Measurements from ENCODE around the gene OPTC.
"Not testable (repeated sequence)": the region's sequence is repeated elsewhere in the genome, so short reads cannot be mapped to it uniquely, and the experiment has no call there.

Gene OPTC

DNA sequence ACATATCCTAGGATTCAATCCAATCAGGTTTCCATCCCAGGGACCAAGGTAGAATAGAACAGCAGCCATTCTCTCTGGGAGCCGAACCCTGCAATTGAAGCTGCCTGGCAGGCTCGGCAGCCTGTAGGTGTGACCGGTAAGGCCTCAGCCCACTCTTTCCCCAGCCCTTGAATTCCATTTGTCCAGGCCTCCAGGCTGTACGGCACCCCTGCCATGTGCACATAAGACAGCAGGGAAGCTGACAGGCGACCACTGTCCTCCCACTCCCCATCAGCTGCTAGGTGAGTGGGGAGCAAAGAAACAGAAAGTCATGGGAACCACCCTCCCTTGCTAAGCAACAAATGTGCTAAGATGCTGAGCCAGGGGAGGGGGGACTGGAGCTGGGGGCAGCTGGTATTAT lies 23.0 kb downstream of the OPTC start:
- DNase-seq (ENCODE audit: low read depth in 3 of 3) = no peak

DNA sequence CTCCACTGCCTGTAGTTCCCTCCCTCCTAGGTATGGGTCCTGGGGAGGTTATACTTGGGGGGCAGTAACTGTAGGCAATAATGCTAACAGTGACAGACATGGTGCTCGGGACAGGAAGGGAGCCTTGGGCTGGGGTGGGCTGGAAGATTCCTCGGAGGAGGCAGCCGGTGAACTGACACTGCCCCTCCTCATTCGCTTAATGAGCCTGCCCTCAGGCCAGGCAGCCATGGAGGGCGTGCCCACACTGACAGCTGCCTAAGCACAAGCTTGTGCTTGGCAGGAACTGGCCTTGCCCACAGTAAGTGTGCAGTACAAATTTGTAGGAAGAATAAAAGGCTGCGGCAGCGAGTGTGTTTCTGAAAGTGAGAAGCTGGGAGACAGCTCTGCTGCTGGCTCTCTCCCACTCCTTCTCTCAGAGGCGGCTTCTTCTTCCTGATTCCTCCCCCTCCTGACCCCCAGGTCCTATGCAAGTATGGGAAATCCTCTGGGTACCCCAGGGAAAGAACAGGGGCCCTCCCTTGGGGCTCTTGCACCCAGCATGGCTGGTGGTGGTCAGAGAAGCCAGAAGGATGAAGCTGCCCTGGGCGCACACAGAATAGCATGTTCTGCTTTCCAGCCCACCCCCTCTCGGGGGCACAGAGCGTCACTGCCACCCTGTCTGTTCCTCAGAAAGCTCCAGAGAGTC lies 23.6 kb downstream of the OPTC start:
- no peak for DNase-seq (ENCODE audit: low read depth in 3 of 3)

DNA sequence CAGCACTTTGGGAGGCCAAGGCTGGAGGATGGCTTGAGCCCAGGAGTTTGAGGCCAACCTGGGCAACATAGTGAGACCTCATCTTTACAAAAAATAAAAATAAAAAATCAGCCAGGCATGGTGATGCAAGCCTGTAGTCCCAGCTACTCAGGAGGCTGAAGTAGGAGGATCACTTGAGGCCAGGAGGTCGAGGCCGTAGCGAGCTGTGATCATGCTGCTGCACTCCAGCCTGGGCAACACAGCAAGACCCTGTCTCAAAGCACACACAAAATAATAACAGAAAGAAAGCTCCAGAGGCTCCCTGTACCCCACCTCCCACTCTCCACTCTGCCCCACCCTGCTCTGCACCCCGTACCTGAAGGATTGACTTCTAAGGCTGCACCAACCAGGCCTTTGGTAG lies 24.2 kb downstream of the OPTC start:
- not testable (repeated sequence) for DNase-seq (ENCODE audit: low read depth in 3 of 3)

DNA sequence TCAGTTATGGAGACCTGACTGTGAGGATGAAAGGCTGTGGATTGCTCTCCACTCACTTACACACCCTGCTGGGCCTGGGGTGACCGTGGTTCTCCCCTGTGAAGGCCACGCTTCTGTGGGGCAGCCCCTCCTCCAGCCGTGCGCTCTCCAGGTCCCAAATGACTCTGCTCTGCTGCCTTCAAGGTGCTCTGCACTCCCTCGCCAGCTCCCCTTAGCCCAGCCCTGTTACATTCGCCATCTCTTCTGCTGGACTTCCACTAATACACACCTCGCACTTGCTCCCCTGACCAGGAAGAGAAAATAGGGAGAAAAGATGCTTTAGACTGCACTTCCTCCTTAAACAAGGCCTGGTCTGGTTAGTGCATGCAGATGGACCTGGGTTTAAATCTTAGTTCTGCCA lies 24.6 kb downstream of the OPTC start:
- no peak for DNase-seq (ENCODE audit: low read depth in 3 of 3)

DNA sequence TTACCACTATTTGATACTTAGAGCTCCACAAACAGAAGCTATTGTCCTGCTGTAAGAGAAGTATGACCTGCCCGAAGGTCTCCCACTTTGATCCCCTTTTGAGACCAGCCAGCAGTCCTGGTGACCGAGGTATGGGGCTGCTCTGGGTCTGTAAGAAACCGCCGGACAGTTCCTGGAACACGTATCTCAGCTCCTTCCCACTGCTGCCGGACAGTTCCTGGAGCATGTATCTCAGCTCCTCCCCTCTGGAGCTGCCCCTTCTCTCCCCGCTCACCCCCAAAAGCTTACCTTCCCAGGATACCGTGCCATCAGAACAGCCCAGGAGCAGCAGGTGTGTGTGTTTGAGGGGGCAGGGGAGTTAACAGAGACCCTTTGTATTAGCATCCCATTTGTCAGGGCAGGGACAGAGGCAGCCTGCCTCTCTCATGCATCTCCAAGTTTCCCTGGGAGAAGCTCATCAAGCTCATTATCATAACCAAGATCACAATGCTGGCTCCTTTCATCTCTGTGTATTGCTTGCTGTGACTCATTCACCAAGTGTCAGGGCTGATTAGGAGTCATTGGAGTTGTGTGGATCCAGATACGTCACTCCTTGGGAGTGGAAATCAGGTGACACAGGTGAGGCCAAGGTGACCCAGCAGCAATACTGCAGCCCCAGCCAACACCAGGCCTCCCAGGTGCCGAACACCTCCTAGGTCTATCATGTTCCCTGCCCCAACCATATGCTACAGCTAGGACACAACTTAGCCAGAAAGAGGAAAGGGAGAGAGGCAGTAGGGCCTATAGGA lies 25.3 kb downstream of the OPTC start:
- DNase-seq (ENCODE audit: low read depth in 3 of 3) = no peak

DNA sequence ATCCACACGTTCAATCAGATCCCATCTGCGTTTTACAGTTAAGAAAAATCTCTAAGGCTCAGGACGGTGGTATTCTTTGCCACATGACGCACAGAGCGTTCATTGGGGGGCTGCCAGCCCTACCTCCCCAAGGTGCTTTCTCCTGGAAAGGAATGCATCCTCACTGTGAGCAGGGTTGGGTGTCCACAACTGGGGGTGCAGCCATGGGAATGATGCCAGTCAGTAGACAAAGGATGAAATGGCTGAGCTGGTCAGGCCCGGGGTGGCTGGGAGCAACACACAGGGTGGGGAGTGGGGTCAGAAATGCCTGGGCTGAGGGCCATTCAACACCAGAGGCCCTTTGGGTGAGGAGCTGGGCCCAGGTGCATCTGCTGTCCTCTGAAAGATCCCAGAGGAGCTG lies 25.9 kb downstream of the OPTC start:
- DNase-seq (ENCODE audit: low read depth in 3 of 3) = no peak

DNA sequence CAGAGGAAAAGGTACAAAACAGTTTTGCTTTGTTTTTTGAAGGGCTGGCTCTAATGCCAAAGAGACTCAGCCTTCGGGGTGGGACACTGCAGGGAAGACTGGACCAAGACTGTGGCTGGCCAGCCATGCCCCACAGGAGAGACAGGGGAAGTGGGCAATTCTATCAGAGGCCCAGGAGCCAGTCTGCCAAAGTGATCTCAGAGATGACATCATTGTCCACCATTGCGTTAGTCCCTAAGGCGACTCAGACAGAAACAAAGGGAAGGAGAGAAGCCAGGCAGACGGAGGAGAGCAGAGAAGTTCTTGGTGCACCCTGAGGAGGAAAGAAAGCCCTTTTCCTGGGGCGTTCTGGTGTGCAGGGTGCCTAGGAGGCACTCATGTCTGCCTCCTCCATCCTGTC lies 26.4 kb downstream of the OPTC start:
- no peak for DNase-seq (ENCODE audit: low read depth in 3 of 3)

DNA sequence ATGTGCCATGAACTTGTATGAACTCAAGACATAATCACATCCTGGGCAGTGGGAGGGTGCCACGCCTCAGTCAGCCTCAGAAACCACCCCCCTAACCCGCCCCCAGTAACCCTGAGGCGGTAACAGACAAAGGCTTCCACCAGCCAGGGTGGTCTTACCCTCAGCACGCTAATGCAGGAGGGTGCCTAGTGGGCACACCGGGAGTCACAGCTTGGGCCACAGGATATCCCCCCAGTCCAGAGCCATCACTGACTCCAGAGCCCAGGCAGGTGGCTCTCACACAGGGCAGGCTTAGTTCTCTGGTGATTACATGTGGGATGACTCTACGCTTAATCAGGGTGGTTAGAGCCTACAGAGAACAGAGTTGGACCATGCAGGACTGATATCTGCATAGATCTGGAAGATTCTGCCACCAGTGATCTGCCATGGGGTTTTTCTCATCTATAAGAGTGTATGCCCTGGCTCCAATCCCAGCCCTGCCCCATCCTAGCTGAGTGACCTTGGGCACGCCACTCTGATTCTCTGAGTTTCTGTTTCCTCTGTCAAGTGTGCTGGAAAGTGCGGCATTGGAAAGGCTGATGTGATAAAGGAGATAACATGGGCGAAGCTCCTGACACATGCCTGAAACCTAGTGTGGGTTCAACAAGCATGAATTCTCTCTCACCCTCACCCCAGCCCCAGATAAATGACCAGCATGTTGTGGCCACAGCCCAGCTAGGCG lies 27.3 kb downstream of the OPTC start:
- no peak for DNase-seq (ENCODE audit: low read depth in 3 of 3)

DNA sequence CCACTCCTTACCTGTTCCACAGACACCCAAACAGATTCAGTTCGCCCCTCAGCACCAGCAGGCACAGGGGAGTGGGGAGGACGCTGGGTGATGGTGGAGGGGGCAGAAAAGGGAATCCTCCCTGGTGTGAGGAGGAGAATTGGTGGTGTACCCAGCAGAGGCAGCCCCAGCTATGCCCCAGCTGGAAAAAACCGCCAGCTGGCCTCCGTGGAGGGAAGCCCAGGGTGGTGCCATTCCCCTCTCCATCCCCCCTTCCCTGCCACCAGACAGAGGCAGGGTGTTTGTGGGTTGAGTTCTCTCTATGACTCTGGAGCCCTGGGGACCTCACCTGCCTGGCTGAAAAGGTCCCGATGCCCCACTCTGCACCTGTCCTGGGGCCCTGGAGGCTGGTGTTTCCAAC lies 27.9 kb downstream of the OPTC start:
- no peak for DNase-seq (ENCODE audit: low read depth in 3 of 3)

DNA sequence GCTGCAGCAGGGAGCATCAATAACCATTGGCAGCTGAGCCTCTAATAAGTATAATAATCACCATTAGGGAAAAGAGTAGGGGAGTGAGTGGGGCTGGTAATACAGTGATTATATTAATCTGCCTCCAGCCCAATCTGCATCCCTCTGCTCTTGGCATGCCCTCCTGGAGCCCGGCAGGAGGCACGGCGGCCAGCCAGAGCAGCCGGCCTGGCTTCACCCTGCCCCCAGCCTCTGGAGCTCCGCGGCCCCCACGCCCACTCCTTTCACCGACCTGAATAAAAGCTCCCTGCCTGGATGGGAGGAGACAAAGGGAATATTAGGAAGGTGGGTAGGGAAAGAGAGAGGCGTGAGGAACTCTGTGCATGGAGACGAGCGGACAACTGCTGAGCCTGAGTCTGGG lies 28.3 kb downstream of the OPTC start:
- DNase-seq (ENCODE audit: low read depth in 3 of 3) = no peak

DNA sequence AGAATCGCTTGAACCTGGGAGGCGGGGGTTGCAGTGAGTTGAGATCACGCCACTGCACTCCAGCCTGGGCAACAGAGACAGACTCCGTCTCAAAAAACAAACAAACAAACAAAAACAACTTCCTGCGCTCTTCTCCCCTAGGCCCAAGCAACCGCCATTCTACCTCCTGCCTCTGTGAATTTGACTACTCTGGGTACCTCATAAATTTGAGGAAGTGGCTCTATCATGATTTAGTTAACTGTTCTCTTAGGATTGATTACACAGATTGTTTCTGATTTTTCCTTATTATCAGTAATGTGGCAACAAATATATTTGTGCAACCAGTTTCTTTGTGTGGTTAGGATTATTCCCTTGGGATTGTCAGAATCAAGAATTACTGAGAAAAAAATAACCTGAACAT lies 29.7 kb downstream of the OPTC start:
- no peak for DNase-seq (ENCODE audit: low read depth in 3 of 3)

DNA sequence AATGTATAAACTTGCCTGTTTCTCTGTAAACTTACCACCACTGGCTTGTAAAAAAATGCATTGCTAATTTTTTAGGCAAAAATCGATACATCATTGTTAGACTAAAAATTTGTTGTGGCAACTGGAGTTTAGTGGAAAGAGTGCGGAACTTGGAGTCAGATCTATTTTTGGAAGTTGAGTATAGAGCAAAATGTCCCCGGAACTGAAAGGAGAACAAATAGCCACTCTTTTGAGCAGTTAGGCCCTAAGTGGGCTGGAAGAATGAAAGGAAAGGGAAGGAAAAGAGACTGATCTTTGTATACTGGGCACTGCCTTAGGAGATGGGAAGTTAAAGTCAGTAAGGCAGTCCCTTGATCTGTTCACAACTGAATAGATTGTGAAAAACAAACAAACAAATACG lies 30.2 kb downstream of the OPTC start:
- no peak for DNase-seq (ENCODE audit: low read depth in 3 of 3)

DNA sequence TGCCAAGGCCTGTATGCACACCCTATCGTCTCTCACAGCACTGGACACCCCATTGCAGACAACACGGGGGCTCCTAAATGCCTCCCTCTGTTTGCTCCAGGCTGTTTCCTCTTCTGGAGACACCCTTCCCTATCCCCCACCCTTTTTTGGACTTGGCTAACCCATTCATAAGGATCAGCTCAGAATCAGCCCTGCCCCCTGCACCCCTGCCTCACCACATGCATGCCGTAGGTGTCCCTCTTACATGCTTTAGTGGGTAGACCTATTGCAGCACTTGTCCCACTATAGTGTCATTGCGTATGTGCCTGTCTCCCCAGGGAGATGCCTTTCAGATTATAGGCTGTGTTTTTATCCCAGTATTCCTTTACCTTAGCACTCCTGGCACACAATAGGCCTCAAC lies 30.9 kb downstream of the OPTC start:
- DNase-seq (ENCODE audit: low read depth in 3 of 3) = no peak

DNA sequence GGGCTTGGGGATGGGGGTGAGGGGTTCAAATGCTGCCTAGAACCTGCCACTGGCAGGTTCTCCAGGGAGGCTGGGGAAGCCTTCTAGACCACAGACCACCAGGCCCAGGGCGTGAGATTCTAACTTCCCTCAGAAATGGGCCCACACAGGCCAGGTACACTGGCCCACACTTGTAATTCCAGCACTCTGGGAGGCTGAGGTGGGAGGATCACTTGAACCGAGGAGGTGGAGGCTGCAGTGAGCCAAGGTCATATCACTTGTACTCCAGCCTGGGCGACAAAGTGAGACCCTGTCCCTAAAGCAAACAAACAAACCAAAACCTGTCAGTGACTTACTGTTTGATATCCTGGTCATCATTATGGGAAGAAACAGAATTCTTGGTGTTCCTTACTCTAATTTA lies 31.7 kb downstream of the OPTC start:
- no peak for DNase-seq (ENCODE audit: low read depth in 3 of 3)

DNA sequence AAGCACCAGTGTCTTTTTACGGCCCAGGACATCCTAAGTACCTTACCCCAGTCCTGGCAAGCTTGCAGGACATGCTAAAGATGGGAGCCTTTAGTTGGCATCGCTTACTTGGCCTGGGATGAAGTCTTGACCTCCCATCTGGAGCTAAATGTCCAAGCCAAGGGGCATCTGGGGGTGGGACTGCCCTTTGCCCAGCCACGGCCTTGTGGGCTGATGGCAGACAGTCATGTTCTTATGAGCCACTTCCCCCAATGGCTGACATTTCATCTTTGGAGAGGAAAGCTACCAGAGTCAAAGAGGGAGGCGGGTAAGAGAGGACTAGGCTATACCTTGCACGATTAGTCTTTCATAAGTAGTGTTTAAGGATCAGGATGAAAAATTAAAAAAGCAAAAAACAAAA lies 32.2 kb downstream of the OPTC start:
- no peak for DNase-seq (ENCODE audit: low read depth in 3 of 3)

DNA sequence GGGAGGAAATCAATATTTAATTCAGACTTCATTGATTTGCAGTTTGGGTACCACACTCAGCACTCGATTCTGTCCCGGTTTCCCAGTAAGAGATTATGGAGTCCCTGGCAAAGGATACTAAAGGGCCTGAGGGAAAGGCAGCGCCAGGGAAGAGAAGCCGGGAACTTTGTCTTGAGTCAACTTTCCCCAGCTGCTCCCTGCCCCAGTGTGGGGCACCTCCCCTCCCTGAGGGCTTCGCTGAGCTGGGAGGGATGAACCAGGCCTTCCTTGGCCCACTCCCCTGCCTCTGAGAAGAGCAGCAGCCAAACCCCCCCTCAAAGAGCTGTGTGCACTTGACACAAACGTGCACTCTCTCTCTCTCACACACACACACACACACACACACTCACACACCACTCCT lies 32.6 kb downstream of the OPTC start:
- DNase-seq (ENCODE audit: low read depth in 3 of 3) = no peak

DNA sequence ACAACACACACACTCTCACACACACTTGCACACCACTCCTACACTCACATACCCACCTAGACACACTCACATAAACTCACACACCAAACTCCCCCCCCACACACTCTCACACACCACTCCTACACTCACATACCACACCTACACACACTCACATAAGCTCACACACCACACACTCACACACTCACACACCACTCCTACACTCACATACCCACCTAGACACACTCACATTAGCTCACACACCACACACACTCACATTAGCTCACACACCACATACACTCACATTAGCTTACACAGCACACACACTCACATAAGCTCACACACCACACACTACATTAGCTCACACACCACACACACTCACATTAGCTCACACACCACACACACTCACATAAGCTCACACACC lies 33.1 kb downstream of the OPTC start:
- DNase-seq (ENCODE audit: low read depth in 3 of 3) = no peak

DNA sequence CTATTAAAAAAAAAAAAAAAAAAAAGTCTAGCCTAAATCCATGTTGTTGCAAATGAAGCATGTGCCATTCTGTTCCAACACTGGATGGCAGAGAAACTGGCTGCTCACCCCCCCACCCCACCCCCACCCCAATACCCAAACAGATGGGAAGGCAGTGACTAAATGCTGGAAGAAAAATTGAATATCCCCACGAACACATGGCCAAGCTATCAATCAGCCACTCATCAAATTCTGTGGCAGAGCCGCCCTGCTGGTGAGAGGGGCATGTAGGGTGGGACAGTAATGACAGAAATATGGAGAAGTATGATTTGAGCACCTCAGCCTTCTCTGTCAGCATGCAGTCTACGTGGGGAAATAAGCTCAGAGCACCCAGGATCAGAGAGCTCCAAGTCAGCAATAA lies 34.1 kb downstream of the OPTC start:
- DNase-seq (ENCODE audit: low read depth in 3 of 3) = no peak

DNA sequence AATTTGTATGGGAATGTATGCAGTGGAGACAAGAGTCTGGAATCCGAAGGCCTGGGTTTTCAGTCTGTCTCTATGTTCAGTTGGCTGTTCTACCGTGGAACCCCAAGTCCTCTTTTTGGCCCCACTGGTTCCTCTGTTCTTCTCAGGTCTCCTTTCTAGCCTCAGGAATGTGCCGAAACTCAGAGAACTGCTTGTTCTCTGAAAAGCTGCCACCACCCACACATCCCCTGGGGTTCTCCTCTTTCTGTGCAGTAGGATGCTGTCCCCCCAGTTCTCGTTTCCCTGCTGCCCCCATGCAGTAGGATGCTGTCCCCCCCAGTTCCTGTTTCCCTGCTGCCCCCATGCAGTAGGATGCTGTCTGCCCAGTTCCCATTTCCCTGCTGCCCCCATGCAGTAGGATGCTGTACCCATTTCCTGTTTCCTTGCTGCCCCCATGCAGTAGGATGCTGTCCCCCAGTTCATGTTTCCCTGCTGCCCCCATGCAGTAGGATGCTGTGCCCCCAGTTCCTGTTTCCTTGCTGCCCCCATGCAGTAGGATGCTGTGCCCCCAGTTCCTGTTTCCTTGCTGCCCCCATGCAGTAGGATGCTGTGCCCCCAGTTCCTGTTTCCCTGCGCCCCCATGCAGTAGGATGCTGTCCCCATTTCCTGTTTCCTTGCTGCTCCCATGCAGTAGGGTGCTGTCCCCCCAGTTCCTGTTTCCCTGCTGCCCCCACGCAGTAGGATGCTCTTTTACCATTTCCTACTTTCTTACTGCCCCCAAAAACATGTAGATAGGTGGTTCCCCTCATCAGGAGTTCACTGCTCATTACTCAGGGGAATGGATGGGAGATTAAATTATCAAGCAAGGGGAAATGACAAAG lies 35.3 kb downstream of the OPTC start:
- no peak for DNase-seq (ENCODE audit: low read depth in 3 of 3)

DNA sequence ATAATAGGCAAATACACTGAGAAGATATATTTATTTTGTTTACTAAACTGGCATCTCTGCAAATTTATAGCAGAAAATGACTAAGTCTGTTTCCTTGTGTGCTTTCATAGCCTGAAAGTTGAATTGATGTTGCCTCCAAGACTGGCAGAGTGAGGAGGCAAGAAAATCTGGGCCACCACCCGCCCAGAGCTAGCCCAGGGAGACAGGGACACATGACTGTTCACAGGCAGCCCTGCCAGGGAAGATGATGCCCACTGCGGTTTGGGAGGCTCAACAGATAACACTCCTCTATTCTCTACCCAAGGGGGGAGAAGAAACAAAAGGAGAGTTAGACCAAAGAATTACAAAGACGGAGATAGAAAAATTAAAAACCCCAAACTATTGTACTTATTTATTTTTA lies 37.1 kb downstream of the OPTC start:
- no peak for DNase-seq (ENCODE audit: low read depth in 3 of 3)

DNA sequence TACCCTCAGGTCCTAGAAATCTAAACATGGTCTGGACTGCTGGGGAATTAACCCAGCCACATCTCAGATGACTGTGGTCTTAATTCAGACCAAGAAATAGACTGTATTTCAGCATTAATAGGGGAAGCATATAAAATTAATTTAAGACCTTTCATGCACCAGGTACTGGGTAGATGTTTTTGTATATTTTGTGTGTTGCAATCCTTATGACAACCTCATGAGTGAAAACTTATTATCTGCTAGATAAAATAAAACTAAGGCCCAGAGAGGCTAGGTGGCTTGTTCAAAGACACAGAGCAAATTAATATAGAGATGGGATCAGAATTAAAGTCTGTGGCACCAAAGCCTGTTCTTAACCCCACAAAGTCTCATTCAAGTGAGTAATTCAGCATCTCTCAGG lies 40.1 kb downstream of the OPTC start:
- DNase-seq (ENCODE audit: low read depth in 3 of 3) = no peak

DNA sequence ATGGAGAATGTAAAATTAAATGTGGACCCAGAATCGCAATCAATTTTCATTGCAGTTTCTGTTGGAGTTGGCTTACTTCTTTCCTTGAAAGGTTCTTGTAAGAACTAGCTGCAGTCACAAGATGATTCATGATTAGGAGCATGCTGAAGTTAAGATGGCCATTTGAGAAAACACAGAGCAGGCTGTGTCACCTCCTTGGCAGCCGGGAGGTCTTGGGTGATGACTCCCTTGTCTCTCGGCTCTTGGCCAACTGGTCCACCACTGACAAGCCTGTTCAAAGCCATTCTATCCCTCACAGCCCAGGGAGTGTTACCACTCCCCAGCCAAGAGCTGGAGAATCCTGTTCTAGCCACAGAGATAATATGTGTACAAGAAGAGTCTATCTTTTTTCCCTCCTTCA lies 40.6 kb downstream of the OPTC start:
- DNase-seq (ENCODE audit: low read depth in 3 of 3) = no peak

All from stimulated activated CD4-positive, alpha-beta T cell treated with anti-CD3 and anti-CD28 coated beads, TNF-alpha, amount 100 ng/mL, for 4 hours (primary cell).